HG02870 (cell line): ENCODE results near the gene LRFN5.
A peak's percentile ranks its signal among the peaks of the same experiment; 100 is the strongest.

Experiments
- ATAC-seq: cut with Tn5 transposase; IDR thresholded peaks from one replicate; pipeline ENCODE4 v1.9.1; 2021; ENCODE audit warnings: mild to moderate bottlenecking, moderate library complexity; ENCODE audit not compliant: unreplicated experiment

The LRFN5 gene

DNA sequence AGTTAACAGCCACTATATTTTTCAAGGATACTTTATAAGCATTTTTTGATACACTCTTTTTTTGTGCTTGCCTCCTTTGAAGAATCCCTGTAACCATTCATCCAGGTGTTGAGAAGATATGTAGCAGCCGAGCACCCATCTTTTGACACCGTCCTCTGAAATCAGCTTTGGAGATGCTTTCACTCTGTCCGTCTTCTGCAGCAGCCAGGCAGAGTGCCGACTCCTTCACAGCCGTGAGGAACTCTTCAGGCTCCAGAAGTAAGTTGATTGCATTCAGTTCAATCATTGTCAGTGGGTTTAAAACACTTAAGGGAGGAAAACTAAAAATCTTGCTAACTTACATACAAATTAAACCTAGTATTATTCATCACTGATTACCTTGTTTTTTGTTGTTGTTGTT, 160.1 kb downstream of the LRFN5 start:
- no peak for ATAC-seq

DNA sequence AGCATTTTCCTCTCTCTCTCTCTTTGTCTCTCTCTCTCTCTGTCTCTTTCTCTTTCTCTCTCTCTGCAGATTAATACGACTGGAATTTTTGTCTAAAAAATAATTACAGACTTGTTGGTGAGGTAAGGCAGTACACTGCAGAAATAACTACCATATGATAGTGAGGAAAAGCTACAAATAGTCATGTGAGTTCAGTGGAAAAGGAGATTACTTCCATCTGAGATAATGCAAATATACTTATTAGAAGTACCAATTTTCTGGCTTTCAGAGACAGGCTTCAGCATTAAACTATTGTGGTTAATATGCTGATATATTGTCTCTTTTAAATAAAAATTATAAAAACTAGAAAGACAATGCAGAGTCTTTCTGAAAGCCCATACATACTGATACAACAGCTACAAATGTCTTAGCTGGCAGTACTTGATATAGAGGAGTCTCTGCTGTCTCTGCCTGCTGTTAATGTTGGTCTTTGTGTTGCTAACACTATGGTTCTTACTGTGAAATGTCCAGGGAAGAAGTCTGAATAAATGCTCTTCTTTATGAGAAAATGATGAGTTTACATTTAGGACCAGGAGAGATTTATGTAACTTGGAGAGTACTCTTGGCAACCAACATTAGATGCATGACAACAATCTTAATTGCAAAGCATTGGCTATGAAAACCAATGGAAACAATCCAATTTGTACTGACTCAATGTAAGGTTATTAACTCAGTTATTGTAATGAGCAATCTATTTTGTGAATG, 167.0 kb downstream of the LRFN5 start:
- no peak for ATAC-seq

DNA sequence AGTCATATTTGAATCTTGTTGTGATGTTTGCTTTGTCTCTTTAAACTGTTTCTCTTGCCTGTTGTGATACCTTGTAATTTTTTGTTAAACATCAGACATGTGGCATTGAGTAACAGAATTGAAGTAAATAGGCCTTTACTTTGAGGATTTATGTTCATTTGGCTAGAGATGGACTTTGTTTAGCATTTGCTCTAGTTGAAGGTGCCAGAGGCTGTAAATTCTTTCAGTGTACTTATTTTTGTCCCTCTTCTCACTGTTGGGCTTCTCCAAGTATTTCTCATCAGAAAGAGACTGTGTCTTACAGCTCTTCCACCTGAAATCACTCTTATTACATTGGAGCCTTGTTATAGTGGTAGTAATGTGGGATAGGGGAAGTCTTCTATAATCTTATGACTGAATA, 175.8 kb downstream of the LRFN5 start:
- no peak for ATAC-seq

DNA sequence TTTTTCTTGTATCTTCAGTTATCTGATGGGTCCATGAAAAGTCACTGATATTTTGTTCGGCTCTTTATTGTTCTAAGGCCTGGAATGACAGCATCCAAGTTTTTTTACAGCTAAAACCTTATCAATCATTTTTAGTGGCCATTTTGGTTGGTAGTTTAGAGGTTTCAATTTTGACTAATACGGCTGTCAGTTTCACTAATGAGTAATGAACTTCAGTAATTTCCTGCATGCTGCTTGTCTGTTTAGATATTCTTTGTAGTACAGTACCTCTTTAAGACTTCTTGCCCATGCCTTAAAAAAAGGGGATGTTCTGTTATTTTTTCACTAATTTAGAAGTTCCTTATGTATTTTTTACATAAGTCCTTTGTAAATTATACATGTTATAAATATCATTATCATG, 176.7 kb downstream of the LRFN5 start:
- no peak for ATAC-seq

DNA sequence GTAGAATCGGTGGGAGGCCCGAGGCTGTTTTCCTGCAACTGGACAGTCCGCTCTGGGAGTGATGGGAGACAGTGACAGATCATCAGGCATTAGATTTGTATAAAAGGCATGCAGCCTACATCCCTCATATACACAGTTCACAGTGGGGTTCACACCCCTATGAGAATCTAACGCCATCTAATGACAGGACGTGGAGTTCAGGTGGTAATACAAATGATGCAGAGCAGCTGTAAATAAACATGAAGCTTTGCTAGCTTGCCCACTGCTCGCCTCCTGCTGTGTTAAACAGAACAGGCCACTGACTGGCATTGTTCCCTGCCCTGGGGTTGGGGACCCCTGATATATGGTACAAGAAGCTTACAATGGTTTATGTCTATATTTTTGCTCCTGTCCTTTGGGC, 179.0 kb downstream of the LRFN5 start:
- ATAC-seq = no peak

DNA sequence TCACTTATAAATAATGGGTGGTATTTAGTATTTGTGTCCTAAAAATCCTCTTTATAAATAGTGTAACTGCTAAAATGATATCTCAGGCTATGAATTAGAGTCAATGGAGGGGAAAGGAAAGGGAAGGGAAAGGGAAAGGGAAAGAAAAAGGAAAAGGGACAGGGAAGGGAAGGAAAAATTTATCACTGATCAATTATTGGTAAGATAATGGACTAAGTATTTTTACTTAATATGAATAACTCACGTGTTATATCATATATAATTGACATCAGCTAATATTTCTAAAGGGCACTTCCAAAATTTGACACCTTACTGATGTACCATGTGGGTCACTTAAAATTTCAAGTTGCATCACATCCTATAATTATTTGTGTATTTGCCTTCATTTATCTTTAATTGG, 193.1 kb downstream of the LRFN5 start:
- ATAC-seq = no peak

DNA sequence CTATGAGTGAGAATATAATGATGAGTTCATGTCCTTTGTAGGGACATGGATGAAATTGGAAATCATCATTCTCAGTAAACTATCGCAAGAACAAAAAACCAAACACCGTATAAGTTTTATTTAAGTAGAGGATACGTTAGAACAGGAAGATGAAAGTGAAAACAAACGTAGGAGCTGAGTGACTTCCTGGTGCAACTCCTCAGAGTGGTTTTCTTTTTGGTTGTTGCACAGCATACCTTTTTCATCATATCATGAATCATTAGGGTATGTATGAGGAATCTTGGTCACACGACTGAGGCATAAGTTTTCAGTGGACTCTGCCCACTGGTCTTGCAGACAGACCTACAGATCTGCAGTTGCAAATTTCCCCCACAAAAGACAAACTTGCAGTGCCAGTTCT, 199.0 kb downstream of the LRFN5 start:
- no peak for ATAC-seq

DNA sequence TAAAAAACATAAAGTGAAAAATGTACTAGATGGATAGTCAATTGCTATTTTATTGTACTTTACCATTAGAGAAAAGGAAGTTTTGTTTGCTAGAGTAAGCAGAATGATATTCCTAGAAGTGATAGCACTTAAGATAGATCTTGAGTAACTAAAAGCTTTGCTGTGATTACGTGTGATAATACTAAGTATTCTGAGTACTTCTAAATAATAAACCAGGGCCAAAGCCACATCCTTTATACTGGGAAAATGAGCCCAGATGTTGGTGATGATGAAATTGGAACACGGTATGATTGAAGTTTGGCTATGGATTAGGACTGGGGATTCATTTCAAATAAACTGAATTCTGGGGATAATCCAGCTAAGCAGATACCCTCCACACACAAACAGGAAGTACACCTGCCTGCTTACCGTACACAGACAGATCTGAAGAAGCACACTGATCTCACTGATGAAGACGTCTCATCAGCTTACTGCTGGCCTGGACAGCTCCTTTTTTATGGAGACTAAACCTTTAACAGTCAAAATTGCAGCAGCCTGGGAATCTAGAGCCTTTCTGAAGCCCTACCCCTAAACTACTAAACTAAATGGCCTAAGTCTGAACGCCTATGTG, 199.8 kb downstream of the LRFN5 start:
- no peak for ATAC-seq

DNA sequence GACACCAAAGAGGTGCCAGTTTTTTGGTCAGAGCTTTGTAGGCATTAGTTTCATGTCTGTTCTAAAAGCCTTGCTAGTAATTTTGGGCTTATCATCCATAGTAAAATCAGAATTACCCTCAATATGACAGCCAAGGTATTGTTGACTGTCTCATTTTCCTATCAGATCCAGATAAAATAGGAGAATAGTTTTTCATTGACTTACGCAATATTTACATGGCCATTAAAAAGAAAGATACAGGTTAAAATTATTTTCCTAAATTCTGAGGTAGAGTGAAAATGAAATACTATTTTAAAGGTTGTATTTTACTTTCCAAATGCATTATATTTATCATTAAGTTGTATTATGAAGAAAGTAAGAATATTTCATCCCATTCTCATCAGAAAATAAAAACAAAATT, 203.7 kb downstream of the LRFN5 start:
- ATAC-seq = no peak

DNA sequence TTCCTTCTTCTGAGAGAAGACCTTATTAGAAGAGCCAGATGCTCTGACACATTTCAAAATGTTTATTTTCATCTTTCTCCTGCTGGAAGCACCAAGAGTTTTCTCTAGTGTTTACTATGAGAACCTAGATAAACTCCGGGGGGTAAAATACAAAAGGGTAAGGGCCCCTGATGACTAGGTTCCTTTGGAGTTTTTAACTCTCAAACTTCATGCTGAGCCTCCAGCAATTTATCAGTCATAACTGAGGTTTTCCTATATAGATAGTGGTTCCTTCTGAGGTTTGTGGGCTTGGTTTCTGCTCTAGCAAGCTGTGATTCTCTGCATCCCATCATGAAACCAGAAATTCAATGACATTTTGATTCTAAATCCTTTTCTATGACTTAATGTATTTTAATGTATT, 210.9 kb downstream of the LRFN5 start:
- no peak for ATAC-seq

DNA sequence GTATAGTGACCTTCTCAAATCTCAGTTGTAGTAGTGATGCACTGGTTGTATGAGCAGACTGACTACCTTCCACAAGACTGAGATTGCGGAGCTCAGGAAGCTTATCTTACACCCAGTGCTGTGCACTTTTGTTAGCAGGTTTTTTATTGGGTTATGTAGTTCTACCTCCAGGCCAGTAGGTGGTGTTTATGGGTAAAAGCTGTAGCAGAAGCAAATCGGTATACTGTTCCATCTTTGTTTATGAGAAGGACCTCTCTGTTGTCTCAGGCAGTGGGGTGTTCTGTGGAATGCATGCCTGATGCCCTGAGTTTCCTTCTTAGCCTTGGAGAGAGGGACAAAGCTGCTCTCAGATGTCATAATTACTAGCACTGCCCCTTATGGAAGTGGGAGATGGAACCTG, 217.8 kb downstream of the LRFN5 start:
- ATAC-seq = peak; percentile 74

DNA sequence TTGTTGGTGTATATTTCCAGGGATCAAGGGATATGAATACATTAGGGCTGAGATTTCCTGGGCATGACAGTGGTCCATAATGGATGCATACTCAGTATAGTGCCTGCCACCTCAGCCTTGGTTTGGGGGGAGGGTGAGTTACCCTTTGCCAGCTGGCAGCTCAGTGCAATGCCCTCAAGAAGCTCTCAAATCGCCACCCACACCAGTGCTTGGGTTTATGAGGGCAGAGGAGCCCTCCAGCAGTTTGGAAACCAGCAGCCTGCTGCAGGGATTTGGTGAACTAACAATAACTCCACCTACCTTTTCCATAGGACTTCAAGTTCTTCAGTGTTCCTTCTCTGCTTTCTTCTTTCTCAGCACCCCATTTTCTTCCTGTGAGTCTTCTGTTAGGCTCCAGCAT, 218.9 kb downstream of the LRFN5 start:
- ATAC-seq = no peak

DNA sequence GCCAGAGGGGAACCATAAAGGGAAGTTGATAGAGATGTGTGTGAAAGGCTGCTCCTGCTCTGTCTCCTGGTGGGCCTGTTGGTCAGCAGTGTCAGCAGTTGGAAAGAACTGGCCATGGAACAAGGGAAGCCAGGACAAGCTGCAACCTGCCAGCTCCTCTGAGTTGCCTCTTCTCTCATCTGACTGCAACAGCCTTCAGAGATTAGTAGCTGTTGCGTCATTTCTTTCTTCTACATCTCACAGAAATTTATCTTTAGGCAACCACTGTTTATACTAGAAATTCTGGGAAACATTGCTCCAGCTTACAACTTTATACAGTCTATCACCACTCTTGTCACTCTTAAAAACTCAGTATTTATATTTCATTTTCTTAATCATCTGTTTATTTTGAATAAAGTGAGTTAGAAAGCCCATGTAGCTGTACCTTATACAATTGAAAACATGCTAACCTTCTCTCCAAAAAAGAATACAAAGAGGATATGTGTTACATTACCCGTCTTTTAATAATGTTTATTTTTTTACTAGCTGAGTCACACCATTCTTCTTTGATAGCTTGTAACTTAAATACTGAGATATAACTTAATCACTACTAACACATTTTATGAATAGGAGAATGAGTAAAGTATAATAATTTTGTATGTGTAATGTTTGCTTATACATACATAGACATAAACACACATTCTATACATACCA, 224.2 kb downstream of the LRFN5 start:
- no peak for ATAC-seq

DNA sequence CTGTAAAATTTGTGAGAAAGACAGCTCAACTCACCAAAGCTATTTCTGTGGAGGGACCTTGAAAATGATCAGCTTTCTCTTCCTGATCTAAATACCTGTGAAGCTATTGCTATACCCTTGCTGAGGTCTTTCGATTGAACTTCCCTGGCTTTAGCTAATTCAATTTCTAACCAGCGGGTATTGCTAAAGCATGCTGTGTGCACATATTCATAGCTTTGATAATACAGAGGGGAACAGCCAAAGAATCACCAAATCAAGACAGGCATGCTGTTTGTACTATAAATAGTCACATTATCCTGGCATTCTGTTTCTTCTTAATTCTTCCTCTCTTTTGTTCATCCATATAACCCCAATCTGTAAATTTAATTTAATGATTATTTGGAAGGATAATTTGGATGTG, 233.0 kb downstream of the LRFN5 start:
- no peak for ATAC-seq

DNA sequence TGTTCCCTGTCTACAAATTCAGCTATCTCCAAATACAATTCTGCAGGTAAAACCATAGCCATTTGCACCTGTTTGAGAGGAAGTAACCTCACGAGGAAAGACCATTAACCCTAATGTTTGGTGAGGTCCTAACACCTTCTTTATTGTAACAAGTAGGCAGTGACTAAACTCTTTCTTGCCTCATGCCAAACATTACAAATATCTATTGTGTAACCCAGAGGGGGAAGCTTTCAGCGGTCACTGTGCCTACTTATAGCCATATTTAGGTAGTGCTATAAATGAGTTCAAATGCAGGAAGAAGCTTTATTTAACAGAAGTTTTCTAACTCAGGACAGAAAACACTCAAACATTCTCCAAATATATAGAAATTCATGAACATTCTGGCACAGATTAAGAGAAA, 252.7 kb downstream of the LRFN5 start:
- no peak for ATAC-seq

DNA sequence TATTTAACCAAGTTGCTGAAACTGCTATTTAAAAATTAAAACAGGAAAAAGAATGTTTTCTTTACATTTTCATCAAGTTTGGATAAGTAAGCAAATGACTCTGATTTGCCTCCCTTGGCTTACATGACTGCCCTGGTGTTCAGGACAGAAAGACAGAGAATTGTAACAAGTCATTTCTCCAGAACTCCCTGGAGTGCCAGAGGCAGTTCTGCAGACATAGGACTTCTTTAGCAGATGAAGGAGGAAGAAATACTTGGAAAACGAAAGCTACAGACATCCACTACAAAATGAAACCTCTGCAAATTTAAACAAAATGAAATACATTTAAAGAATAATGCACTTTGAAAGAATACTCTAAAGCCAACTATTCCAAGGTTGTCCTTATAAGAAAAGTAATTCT, 253.9 kb downstream of the LRFN5 start:
- no peak for ATAC-seq

DNA sequence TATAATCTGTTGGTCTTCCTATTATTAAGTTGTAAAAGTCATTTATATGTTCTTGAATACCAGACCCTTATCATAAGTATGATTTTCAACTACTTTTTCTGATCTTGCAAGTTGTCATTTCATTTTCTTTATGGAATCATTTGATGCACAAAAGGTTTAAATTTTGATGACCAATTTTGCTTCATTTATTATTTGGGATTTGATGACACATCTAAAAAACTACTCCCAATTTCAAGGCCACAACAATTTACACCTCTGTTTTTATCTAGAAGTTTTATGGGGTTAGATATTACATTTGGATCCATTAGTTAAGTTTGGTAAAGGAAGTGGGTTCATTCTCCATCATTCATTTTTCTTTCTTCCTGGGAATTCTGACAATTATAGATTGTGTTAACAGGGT, 259.2 kb downstream of the LRFN5 start:
- ATAC-seq = no peak

DNA sequence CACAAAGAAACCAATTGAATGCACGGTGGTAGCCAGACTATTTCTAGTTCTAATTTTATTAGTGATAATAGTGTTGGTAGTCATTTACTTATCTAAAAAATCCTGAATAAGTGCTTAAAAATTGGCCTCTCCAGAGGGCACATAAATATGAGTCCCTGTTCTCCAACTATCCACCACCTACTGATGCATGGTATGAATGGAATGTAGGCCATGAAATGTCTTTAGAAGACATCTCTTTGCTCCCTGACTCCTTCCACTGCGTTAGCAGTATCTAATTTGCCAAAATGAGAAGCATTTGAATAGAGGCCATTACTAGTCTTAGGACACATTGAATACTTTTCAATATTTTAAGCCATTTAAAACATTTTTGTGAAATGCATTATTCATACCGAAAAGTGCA, 261.7 kb downstream of the LRFN5 start:
- no peak for ATAC-seq

DNA sequence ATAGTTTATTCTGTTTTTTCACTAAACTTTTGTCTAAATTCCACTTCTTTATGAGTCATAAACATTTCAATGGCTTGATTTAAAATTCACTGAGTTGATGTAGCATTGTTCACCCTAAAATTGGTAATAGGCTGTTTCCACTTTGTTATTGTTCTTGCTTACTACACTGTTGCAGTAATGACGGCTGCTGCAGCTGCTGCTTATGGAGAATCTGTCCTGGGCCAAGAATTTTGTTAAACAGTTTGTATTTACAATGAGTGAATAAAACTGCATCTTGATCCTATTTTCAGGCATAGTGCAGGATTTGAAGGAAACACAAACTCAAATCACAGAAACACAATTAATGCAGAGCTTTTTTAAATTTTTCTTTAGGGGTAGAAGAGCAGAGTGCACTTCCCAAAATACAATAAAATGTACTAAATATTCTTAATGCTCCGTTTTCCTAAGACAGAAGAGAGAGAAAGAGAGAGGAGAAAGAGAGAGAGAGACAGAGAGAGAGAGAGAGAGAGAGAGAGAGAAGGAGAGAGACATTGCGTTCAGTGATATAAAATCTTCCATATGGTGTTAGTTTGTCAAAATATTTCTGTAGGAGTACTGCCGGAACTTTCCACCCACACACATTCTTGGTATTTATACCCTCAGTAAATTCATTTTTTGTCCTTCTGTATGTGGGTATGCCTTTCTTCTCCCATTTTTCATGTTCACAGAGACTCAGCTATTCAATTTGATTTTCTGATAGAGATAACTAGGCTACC, 266.4 kb downstream of the LRFN5 start:
- ATAC-seq = no peak

DNA sequence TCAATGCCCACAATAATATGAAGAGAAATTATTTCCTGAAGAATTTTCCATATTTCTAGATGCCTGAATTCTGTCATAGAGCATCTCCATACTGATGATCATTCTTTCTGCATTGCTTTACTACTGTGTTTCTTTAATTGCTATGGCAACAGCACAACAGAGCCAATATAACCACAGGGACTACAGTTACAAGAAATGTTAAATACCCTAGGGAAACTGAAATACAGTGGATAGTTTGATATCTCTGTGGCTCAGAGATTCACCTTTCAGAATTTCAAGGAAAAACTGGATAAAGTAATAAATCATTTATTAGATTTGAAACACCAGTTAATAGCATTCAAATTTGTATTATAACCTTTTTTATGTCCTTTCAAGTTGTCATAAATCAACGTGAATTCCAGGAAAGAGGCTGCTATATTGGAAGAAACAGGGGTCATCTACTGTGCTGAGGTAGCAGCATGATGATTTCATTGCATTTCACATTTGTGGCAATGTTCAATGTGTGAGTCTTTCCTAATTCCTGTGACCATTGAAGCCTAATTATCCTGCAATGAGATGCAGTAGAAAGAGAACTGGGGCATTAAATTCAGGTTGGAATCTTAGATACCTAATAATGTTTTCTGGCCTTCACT, 267.1 kb downstream of the LRFN5 start:
- ATAC-seq = no peak

DNA sequence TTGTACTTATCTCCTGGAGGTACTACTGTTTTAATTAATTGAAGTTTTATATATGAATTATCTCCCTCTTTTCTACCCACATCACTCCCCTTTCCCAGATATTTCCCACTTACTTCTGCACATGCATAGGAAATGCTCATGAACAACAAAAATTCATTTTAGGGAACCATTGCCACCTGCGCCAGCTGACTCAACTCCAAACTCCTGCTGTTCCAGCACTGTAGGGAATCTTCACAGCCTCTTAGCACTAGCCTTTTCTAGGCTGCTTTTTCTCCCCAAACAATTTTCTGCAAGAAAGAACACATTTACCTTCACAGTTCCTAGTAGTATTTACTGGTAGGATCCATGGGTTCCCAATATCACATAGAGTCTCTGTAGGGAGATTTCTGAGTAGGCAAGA, 268.4 kb downstream of the LRFN5 start:
- ATAC-seq = no peak
